GM21737 (cell line): Measurements from ENCODE around the gene NSD1.
"Not testable (repeated sequence)": the region's sequence is repeated elsewhere in the genome, so short reads cannot be mapped to it uniquely, and the experiment has no call there.

Experiments used
- ATAC-seq: cut with Tn5 transposase; IDR thresholded peaks from one replicate; pipeline ENCODE4 v1.9.1; 2021; ENCODE audit warnings: mild to moderate bottlenecking, moderate library complexity; ENCODE audit not compliant: unreplicated experiment

NSD1 gene

DNA sequence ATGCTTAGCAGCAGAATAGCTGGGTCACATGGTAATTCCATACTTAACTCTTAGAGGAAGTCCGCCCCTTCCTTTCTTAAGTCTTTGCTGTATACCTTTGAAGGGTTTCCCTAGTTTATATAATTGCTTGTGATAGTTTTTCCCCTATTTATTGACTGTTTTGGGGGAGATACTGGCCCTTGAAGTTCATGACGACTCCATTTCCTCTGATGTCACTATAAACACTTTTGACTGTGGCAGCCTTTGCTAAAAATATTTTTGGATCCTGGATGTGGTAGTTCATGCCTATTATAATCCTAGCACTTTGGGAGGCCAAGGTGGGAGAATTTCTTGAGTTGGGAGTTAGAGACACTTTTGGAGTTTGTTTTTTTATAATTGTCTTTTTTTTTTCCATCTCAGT lies 38.4 kb downstream of the NSD1 start:
- ATAC-seq = no peak

DNA sequence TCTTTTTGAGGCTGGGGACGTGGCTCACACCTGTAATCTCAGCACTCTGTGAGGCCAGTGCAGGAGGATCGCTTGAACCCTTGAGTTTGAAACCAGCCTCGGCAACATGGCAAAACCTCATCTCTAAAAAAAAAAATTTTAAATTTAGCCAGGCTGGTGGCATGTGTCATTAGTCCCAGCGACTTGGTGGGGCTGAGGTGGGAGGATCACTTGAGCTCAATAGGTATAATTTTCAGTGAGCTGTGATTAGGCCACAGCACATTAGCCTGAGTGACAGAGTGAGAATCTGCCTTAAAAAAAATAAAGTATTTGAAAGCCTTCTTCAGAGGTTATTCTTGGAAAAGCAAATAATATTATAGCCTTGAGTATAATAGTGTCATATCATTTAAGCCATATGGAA lies 41.8 kb downstream of the NSD1 start:
- no peak for ATAC-seq

DNA sequence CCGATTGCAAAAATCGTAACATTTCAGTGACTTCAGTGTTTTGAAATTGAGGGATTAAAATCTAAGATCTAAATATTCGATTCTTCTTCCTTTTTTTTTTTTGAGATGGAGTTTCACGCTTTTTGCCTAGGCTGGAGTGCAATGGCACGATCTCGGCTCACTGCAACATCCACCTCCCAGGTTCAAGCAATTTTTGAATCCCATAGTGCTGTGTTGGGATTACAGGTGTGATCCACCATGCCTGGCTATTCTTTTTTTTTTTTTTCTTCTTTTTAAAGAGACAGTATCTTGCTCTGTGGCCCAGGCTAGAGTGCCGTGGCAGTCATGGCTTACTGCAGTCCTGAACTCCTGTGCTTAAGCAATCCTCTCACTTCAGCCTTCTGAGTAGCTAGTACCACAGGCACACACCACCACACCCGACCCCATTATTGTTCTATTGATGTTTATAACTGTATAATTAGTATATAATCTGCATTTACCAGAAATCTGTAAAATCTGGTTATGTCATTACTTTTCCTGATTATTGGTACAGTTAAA lies 42.7 kb downstream of the NSD1 start:
- ATAC-seq = no peak

DNA sequence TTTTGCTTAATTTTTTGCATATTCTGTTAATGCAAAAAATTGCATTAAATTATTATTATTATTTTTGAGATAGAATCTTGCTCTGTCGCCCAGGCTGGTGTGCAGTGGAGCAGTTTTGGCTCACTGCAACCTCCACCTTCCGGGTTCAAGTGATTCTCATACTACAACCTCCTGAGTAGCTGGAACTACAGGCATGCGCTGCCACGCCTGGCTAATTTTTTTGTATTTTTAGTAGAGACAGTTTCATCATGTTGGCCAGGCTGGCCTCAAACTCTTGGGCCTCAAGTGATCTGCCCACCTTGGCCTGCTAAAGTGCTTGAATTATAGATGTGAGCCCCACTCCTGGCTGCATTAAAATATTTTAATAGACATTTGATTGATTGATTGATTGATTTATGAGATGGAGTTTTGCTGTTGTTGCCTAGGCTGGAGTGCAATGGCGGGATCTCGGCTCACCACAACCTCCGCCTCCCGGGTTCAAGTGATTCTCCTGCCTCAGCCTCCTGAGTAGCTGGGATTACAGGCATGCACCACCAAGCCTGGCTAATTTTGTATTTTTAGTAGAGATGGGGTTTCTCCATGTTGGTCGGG lies 44.4 kb downstream of the NSD1 start:
- ATAC-seq = not testable (repeated sequence)

DNA sequence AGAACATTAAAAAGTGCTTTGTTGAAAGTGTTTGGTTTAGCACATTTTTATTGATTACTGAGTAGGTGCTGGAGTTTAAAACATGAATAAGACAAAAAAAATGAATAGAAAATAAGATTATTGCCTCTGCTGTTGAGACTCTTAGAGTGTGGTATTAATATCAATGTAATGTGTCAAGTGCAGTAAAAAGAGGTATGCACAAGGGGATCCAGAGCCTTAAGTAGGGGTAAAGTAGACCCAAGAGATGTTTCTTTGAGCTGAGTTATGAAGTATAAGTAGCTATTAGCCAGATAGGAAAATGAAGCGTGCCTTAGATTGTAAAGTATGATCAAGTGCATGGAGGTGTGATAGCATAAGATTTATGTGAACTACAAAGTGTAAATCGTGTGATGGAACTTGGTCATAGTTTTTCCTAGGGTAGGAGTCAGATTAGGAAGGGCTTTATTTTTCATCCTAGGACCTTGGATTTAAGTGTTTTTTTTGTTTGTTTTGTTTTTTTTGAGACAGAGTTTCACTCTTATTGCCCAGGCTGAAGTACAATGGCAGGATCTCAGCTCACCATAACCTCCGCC lies 45.2 kb downstream of the NSD1 start:
- ATAC-seq = no peak

DNA sequence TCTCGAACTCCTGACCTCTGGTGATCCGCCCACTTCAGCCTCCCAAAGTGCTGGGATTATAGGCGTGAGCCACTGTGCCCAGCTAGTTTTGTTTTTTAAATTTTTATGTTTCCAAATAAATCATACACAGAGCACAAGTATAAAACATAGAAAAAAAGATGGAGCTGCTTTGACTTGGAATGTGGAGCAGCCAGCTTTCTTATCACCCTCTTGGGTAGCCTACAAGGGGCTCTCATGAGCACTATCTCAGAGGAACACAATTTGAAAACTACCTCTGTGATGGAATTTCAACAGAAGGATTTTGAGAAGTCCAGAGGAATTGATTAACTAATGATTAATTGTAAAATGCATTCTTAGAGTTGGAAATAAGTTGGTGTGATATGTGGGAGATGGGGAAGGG lies 45.9 kb downstream of the NSD1 start:
- no peak for ATAC-seq

DNA sequence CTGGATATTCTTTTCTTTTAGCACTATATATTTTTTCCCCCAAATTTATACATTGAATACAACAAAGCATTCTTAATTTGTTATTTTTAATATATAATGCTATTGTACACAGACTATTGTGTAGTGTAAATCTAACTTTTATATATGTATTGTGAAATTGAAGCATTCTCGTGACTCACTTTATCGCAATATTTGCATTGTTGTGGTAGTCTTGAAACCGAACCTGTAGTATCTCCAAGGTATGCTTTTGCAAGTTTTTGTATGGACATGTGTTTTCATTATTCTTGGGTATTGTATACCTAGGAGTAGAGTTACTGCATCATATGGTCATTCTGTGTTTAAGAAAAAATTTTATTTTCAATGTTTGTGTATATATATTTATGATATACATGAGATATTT lies 49.6 kb downstream of the NSD1 start:
- ATAC-seq = no peak

DNA sequence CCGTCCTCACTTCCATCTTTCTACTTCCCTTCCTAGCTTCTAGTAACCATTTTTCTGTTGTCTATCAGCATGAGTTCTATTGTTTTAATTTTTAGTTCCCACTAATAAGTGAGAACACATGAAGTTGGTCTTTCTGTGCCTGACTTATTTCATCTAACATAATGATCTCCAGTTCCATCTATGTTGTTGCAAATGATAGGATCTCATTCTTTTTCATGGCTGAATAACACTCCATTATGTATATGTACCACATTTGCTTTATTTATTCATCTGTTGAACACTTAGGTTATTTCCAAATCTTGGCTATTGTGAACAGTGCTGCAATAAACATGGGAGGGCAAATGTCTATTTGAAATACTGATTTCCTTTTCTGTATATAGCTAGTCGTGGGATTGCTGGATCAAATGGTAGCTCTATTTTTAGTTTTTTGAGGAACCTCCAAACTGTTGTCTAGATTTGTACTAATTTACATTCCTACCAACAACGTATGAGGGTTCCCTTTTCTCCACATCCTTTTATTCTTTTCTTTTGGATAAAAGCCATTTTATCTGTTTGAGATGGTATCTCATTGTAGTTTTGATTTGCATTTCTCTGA lies 50.3 kb downstream of the NSD1 start:
- ATAC-seq = no peak

DNA sequence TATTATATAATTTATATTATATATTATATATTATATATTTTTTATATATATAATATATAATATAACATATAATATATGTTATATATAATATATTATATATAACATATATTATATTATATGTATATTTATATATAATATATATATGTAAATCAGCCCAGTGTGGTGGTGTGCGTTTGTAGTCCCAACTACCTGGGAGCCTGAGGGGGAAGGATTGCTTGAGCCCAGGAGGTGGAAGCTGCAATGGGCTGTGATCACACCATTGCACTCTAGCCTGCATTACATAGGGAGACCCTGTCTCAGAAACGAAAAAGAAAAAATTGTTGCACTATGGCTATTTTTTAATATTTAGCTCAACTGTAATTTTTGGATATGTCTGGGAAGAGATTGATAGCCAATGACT lies 52.4 kb downstream of the NSD1 start:
- no peak for ATAC-seq

DNA sequence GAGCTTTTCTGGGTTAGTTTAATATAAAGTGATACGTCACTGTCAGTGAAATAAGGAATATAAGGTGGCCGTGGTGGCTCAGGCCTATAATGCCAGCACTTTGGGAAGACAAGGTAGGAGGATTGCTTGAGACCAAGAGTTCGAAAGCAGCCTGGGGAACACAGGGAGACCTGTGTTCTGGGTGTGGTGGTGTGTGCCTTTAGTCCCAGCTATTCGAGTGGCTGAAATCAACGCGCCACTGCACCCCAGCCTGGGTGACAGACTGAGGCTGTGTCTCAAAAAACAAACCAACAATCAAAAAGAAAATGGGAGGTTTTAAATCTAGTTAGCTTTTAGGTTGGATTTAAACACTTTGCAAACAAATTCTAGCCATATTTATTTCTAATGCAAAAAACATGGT lies 53.1 kb downstream of the NSD1 start:
- no peak for ATAC-seq

DNA sequence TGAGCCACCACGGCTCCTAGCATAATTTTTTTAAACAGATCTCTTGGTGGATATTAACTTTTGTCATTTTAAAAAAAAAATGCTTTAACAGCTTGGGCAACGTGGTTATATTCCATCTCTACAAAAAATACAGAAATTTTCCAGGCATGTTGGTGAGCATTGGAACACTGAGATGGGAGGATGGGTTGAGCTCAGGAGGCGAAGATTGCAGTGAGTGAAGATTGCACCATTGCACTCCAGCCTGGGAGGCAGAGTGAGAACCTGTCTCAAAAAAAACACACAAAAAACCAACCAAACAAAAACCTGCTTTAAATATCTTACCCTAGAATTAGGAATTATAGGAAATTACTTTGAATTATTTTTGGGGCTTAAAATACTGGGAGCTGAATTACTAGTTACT lies 55.2 kb downstream of the NSD1 start:
- ATAC-seq = no peak

DNA sequence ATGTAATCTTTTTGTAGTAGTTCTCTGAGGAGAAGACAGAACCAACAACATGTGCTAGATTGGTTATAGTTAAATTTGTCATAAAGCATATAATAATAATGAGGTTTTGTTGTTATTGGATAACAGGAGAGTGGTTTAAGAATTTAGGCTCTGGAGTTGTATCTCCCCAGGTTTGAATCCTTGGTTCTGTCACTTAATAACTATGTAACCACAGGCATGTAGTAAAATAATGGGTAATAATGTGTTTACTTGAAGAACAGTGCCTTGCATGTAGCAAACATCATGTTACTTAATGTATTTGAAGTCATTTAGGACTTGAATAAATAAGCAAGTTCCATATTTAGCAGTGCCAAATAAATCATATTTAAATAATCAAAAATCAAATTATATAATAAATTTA lies 55.8 kb downstream of the NSD1 start:
- no peak for ATAC-seq

DNA sequence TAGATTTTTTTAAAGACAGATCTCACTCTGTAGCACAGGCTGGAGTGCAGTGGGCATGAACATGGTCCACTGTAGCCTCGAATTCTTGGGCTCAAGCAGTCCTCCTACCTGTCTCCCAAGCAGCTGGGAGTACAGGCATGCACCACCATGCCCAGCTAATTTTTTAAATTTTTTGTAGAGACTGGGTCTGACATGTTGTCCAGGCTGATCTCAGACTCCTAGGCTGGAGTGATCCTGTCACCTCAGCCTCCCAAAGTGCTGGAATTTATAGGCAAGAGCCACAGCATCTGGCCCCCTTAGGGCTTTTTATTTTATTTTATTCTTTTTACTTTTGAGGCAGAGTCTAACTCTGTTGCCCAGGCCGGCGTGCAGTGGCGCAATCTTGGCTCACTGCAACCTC lies 56.4 kb downstream of the NSD1 start:
- ATAC-seq = no peak

DNA sequence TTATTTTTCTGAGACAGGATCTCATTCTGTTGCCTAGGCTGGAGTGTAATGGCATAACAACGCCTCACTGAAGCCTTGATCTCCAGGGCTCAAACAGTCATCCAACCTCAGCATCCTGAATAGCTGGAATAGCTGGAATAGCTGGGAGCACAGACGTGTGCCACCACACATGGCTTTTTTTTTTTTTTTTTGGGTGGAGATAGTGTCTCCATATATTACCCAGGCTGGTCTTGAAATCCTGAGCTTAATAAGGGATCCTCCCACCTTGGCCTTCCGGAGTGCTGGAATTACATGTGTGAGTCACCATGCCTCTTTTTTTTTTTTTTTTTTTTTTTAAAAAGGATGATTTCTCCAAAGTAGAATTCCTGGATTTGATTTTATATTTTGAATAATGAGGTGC lies 60.7 kb downstream of the NSD1 start:
- ATAC-seq = no peak

DNA sequence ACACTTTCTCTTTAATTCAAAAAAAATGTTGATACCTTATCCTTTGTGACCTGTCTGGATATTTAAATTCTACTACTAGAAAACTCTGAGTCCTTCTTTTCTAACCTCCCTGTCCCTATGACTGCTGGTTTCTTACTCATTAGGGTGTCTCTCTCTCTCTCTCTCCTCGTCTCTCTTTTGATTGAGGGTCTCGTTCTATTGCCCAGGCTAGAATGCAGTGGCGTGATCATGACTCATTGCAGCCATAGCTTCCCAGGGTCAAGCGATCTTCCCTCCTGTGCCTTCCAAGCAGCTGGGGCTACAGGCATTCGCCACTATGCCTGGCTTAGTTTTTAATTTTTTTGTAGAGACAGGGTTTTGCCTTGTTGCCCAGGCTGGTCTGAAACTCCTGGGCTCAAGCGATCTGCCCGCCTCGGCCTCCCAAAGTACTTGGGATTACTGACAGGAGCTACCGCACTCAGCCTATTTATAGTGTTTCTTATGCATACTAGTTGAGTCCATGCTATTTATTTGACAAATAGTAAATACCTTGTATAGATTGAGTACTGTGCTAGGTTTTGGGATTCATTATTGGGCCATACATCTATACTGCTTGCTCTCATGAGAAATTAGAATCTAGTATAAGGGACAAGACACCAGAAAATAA lies 61.9 kb downstream of the NSD1 start:
- no peak for ATAC-seq

DNA sequence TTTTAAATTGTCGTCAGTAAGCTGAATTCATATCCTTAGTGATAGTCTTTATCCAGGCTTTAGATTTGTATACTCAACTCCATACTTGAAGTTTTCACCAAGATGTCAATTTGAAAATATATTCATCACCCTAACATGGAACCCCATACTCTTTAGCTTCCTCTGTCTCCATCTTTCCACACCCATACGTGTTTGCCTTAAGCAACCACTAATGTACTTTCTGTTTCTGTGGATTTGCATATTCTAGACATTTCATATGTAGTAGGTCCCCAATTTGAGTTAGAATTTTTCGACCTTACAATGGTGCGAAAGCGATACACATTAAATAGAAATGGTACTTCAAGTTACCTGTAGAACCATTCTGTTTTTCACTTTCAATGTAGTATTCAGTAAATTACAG lies 65.2 kb downstream of the NSD1 start:
- no peak for ATAC-seq

DNA sequence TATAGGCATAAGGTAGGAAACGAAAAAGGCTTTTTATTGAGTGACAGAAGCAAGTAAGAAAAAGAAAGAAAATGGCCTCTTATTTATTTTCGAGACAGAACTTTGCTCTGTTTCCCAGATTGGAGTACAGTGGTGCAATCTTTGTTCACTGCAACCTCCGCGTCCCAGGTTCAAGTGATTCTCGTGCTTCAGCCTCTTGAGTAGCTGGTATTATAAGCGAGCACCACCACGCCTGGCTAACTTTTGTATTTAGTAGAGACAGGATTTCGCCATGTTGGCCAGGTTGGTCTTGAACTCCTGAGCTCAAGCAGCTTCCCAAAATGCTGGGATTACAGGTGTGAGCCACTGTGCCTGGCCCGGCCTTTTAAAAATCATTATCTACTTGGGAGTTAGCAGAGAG lies 70.7 kb downstream of the NSD1 start:
- ATAC-seq = no peak

DNA sequence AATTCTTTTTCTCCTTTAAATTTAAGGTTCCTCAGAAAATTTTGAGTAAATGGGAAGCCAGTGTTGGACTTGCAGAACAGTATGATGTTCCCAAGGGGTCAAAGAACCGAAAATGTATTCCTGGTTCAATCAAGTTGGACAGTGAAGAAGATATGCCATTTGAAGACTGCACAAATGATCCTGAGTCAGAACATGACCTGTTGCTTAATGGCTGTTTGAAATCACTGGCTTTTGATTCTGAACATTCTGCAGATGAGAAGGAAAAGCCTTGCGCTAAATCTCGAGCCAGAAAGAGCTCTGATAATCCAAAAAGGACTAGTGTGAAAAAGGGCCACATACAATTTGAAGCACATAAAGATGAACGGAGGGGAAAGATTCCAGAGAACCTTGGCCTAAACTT lies 76.0 kb downstream of the NSD1 start:
- no peak for ATAC-seq

DNA sequence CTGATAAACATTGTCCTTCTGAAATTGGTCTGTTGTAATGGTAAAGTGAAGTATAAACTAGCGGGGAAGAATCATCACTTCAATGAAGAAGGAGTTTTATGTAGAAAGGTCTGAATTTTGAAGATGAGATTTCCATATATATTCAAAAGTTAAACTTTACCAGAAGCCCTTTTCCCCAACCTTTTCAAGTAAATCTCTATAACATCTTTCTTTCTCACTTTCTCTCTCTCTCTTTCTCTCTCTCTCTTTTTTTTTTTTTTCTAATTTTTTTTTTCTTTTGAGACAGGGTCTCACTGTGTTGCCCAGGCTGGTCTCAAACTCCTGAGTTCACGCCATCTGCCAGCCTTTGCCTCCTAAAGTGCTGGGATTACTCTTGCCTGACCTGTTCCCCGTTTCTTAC lies 78.7 kb downstream of the NSD1 start:
- ATAC-seq = no peak

DNA sequence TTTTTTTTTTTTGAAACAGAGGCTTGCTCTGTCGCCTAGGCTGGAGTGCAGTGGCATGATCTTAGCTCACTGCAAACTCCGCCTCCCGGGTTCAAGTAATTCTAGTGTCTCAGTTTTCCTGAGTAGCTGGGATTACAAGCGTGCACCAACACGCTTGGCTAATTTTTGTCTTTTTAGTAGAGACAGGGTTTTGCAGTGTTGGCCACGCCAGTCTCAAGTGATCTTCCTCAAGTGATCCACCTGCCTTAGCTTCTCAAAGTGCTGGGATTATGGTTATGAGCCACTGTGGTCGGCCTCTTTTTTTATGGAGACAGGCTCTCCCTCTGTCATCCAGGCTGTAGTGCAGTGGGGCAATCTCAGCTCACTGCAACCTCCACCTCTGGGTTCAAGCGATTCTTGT lies 87.0 kb downstream of the NSD1 start:
- ATAC-seq = no peak

DNA sequence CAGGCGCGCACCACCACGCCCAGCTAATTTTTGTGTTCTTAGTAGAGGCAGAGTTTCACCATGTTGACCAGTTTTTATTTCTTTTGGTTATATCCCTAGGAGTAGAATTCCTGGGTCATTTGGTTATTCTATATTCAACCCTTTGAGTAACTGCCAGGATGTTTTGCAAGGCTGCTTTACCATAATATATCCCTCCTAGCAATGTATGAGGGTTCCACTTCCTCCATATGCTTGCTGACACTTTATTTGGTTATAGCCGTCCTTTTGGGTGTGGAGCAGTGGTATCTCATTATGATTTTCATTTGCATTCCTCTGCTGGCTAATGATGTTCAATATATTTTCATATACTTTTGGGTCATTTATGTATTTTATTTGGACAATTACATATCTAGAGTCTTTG lies 88.7 kb downstream of the NSD1 start:
- ATAC-seq = no peak

DNA sequence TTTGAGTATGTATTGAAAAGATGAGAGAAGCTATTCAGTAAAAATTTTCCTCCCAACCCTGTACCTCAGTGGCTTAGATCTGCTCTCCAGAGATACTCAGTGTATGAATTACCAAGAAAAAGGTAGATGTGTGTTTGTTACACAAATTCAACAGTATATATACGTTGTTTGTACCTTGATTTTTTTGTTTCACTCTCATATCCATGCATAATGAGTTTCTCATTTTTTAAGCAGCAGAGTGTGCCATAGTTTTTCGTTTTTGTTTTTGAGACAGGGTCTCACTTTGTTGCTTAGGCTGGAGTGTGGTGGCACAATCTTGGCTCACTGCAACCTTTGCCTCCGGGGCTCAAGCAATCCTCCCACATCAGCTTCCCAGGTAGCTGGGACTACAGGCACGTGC lies 92.2 kb downstream of the NSD1 start:
- ATAC-seq = no peak
